ENCODE data around the gene FNDC3B. TPM values are rescaled to one million over a fixed set of nuclear protein-coding genes. Genes with fewer than 3 reads are reported as not detected.

FNDC3B gene
- total RNA-seq, 1 experiment from 2014 or later: 173 TPM

GRCh38 chr3:172151651-172152649, 112.6 kb downstream of the FNDC3B start:
- no peaks in the 10 kb centered on the region for H3K9me3 ChIP-seq (ENCODE audit: control insufficient read depth, insufficient read depth, low read depth, low read length)
- in situ Hi-C loops (cut with HindIII; ENCODE audit: low pct_unique_long_range_greater_than_20kb, low sequenced_read_pairs) (no loop called here), intact Hi-C loops (cut with micrococcal nuclease; ENCODE audit: unreplicated experiment) (no loop called here)
- DNase-seq (ENCODE audit: low read depth, low spot score) (no peak), ATAC-seq (peak; percentile 2; the same call in 1 of the 2 replicates)
- ChIA-PET CTCF (no interaction called here), POLR2A (no interaction called here)
- no peaks in the 10 kb centered on the region for H3K27me3 ChIP-seq (ENCODE audit: control insufficient read depth, insufficient read depth, low read length)
- H3K4me1 ChIP-seq (ENCODE audit: control insufficient read depth, insufficient read depth, low read length): peaks cover 93% of the 10 kb centered on the region
- H3K4me3 ChIP-seq (ENCODE audit: low read depth in 2 of 2, low read length in 2 of 2): no peak overlapping the region; a peak in 1 of 4 replicates
- H3K36me3 ChIP-seq (ENCODE audit: control insufficient read depth, insufficient read depth, low read length): 0 out of 2 replicates have a peak, but pooled peaks cover 2% of the 10 kb centered on the region
- no TSS peak for BruUV-seq (replicated peaks)
- peak overlapping the region; percentile 92 for H3K27ac ChIP-seq (ENCODE audit: low read length)
- no peak for TF ChIP-seq SIN3A (IDR thresholded peaks at IDR 0.05; ENCODE audit: borderline replicate concordance, insufficient read depth, low read depth, low read length)

- no TSS peak for BruUV-seq (replicated peaks)
- intact Hi-C loops (cut with micrococcal nuclease; ENCODE audit: unreplicated experiment): no loop called here
- DNase-seq (ENCODE audit: low read depth, low spot score): no peak
- H3K27ac ChIP-seq (ENCODE audit: low read length): peak overlapping the region; percentile 92
- POLR2A ChIA-PET: no interaction called here
- CTCF ChIA-PET: no interaction called here
- in situ Hi-C loops (cut with HindIII; ENCODE audit: low pct_unique_long_range_greater_than_20kb, low sequenced_read_pairs): no loop called here
- H3K4me3 ChIP-seq (ENCODE audit: low read depth in 2 of 2, low read length in 2 of 2): peak overlapping the region in 1 of 2 experiments; percentile 29; a peak in 2 of 4 replicates
- H3K4me1 ChIP-seq (ENCODE audit: control insufficient read depth, insufficient read depth, low read length): peaks cover 96% of the 10 kb centered on the region
- no peaks in the 10 kb centered on the region for H3K9me3 ChIP-seq (ENCODE audit: control insufficient read depth, insufficient read depth, low read depth, low read length)
- ATAC-seq: peak; percentile 29; the same call in 1 of the 2 replicates
- TF ChIP-seq, protein P1, sequence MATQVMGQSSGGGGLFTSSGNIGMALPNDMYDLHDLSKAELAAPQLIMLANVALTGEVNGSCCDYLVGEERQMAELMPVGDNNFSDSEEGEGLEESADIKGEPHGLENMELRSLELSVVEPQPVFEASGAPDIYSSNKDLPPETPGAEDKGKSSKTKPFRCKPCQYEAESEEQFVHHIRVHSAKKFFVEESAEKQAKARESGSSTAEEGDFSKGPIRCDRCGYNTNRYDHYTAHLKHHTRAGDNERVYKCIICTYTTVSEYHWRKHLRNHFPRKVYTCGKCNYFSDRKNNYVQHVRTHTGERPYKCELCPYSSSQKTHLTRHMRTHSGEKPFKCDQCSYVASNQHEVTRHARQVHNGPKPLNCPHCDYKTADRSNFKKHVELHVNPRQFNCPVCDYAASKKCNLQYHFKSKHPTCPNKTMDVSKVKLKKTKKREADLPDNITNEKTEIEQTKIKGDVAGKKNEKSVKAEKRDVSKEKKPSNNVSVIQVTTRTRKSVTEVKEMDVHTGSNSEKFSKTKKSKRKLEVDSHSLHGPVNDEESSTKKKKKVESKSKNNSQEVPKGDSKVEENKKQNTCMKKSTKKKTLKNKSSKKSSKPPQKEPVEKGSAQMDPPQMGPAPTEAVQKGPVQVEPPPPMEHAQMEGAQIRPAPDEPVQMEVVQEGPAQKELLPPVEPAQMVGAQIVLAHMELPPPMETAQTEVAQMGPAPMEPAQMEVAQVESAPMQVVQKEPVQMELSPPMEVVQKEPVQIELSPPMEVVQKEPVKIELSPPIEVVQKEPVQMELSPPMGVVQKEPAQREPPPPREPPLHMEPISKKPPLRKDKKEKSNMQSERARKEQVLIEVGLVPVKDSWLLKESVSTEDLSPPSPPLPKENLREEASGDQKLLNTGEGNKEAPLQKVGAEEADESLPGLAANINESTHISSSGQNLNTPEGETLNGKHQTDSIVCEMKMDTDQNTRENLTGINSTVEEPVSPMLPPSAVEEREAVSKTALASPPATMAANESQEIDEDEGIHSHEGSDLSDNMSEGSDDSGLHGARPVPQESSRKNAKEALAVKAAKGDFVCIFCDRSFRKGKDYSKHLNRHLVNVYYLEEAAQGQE (IDR thresholded peaks at IDR 0.05; ENCODE audit: insufficient read depth in 1 of 2, low read depth in 2 of 2, low read length in 1 of 2): no peak
- 0 out of 2 replicates have a peak, but pooled peaks have one; percentile 6 for TF ChIP-seq SIN3A (IDR thresholded peaks at IDR 0.05; ENCODE audit: borderline replicate concordance, insufficient read depth, low read depth, low read length)
- 0 out of 2 replicates have a peak, but pooled peaks cover 2% of the 10 kb centered on the region for H3K36me3 ChIP-seq (ENCODE audit: control insufficient read depth, insufficient read depth, low read length)
- no peaks in the 10 kb centered on the region for H3K27me3 ChIP-seq (ENCODE audit: control insufficient read depth, insufficient read depth, low read length)
Observed at GRCh38 chr3:172152874-172153273, 113.5 kb downstream of the FNDC3B start.

- Histone ChIP-seq H3K36me3 (ENCODE audit: control insufficient read depth, insufficient read depth, low read length) (0 out of 2 replicates have a peak, but pooled peaks cover 2% of the 10 kb centered on the region), H3K27me3 (ENCODE audit: control insufficient read depth, insufficient read depth, low read length) (no peaks in the 10 kb centered on the region), H3K27ac (ENCODE audit: low read length) (peak overlapping the region; percentile 92), H3K4me1 (ENCODE audit: control insufficient read depth, insufficient read depth, low read length) (peaks cover 96% of the 10 kb centered on the region), H3K9me3 (ENCODE audit: control insufficient read depth, insufficient read depth, low read depth, low read length) (no peaks in the 10 kb centered on the region), H3K4me3 (ENCODE audit: low read depth in 2 of 2, low read length in 2 of 2) (peak overlapping the region in 1 of 2 experiments; percentile 29; a peak in 2 of 4 replicates)
- no peak for TF ChIP-seq CTCF (IDR thresholded peaks at IDR 0.05)
- TF ChIP-seq SIN3A (IDR thresholded peaks at IDR 0.05; ENCODE audit: borderline replicate concordance, insufficient read depth, low read depth, low read length): 0 out of 2 replicates have a peak, but pooled peaks have one; percentile 13
- ChIA-PET POLR2A (no interaction called here), CTCF (no interaction called here)
- intact Hi-C loops (cut with micrococcal nuclease; ENCODE audit: unreplicated experiment): no loop called here
- ATAC-seq (peak; percentile 94), DNase-seq (ENCODE audit: low read depth, low spot score) (peak; percentile 84)
- in situ Hi-C loops (cut with HindIII; ENCODE audit: low pct_unique_long_range_greater_than_20kb, low sequenced_read_pairs): no loop called here
- BruUV-seq (replicated peaks): no TSS peak
Observed at GRCh38 chr3:172153335-172153861, 114.0 kb downstream of the FNDC3B start.
